HUES48 (cell line): ENCODE measurements around the gene YJEFN3.

ENCODE experiments used
- H3K27ac ChIP-seq: one replicate; pipeline ENCODE4 v1.7.0; 2013; ENCODE audit warnings: low read depth, low read length, inconsistent platforms
- H3K27me3 ChIP-seq: 2 replicates; pipeline ENCODE4 v1.6.1; 2013; ENCODE audit warnings: mild to moderate bottlenecking, low read length; ENCODE audit not compliant: control insufficient read depth, insufficient read depth
- H3K36me3 ChIP-seq: 2 replicates; pipeline ENCODE4 v1.6.1; 2013; ENCODE audit warnings: low read length; ENCODE audit not compliant: control insufficient read depth, insufficient read depth
- H3K4me1 ChIP-seq: 2 replicates; pipeline ENCODE4 v1.6.1; 2013; ENCODE audit warnings: mild to moderate bottlenecking, low read length; ENCODE audit not compliant: control insufficient read depth, insufficient read depth
- H3K4me3 ChIP-seq: 2 replicates; pipeline ENCODE4 v1.5.1; 2013; ENCODE audit warnings: mild to moderate bottlenecking, low read depth, low read length
- H3K9ac ChIP-seq: 2 replicates; pipeline ENCODE4 v1.6.1; 2013; ENCODE audit warnings: mild to moderate bottlenecking, low read depth, low read length, moderate library complexity
- H3K9me3 ChIP-seq: 2 replicates; pipeline ENCODE4 v1.6.1; 2013; ENCODE audit warnings: low read length; ENCODE audit not compliant: control insufficient read depth, insufficient read depth

YJEFN3 gene

DNA sequence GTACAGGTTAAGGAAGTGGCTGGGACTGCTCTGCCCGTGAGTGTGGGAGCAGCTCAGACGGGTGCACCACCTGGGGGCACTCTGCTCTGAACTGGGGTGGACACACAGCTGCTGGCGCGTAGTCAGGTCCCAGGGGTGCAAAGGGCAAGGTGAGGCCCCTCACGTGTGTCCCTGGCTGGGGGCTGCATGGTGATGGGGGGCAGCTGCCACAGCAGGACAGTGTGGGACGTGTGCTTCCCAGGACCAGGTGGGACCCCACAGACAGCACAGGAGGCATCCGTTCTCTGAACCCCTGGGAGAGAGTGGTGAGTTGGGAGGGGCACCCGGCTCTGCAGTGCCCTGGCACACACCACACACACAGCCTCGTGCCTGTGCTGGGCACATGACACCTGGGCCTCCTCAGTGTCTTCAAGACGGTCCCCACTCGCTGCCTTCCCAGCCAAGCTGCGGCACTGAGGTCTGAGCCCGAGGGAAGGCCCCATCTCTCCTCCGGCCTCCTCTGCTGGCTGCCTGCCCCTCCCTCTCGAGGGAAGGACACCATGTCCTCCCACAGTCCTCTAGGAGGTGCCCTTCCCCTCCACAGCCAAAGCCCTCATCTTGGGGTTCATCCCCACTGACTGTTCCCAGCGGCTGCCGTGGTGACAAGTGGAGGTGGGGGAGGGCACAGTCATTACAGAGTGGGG lies 34.1 kb downstream of the YJEFN3 start:
- no peak overlapping the region for H3K4me3 ChIP-seq
- H3K36me3 ChIP-seq, result no peaks in the 10 kb centered on the region
- H3K27me3 ChIP-seq, result no peaks in the 10 kb centered on the region
- no peak overlapping the region for H3K27ac ChIP-seq
- no peak overlapping the region for H3K9ac ChIP-seq
- H3K9me3 ChIP-seq, result no peaks in the 10 kb centered on the region
- peaks cover 6% of the 10 kb centered on the region; the same call in 1 of the 2 replicates for H3K4me1 ChIP-seq

DNA sequence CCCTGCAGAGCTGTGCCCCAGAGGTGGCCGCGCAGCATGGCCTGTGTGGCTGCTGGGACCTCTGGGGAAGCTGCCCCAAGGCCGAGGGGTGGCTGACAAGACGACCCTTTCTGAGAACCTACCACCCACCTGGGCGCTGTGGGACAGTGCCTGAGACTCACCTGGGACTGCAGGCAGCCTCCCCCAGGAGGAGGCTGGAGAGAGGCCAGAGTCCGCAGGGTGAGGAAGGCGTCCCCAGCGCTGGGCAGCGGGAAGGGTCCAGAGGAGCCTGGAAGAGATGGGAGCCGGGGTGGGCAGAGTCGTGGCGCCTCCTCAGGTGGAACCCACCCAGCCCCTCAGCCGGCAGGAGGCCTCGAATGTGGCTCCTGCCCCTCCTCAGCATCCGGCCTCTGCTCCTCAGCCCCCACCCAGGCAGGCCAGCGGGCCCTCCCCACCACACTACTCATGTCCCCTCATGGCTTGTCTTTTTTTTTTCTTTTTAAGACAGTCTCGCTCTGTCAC lies 34.7 kb downstream of the YJEFN3 start:
- H3K9ac ChIP-seq, result no peak overlapping the region

DNA sequence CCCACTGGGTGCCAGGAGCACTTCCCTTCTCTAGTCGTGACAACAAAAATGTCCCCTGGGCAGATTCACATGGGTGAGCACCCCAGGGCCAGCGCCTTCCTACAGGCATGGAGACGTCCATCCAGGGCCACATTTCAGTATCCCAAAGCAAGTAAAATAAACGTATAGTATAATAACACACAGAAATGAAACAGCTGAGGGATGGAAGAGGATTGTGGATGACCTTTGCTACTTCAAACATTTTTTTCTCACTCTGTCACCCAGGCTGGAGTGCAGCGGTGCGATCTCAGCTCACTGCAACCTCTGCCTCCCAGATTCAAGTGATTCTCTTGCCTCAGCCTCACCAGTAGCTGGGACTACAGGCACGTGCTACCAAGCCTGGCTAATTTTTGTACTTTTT lies 37.6 kb downstream of the YJEFN3 start:
- no peak overlapping the region for H3K4me3 ChIP-seq
- no peak overlapping the region for H3K27ac ChIP-seq
- H3K4me1 ChIP-seq, result no peaks in the 10 kb centered on the region; the same call in 1 of the 2 replicates
- H3K36me3 ChIP-seq, result no peaks in the 10 kb centered on the region
- H3K27me3 ChIP-seq, result no peaks in the 10 kb centered on the region
- no peaks in the 10 kb centered on the region for H3K9me3 ChIP-seq
- no peak overlapping the region for H3K9ac ChIP-seq

More for the DNA sequence above, 34.7 kb downstream of the YJEFN3 start:
- Histone ChIP-seq H3K4me1 (peaks cover 6% of the 10 kb centered on the region; the same call in 1 of the 2 replicates), H3K27ac (no peak overlapping the region), H3K36me3 (no peaks in the 10 kb centered on the region), H3K9me3 (no peaks in the 10 kb centered on the region), H3K4me3 (no peak overlapping the region), H3K27me3 (no peaks in the 10 kb centered on the region)

DNA sequence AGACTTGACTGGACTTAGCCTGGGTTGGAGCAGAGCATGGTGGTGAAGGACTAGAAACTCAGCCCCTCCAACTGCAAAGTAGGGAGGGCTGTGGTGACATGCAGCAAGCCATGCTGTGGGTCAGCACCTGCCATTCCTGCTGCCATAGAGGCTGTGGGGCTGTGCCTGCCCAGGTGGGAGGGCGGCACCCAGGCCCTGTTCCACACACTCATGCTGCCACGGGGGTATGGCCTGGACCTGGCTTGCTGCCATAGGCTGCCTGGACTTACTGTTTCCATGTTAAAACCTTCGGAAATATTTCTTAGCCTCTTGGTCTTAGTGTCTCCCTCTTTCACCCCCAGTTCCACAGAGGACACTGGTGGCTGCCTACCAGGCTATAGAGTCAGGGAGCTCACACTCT lies 38.7 kb downstream of the YJEFN3 start:
- Histone ChIP-seq H3K9ac (no peak overlapping the region), H3K27me3 (no peaks in the 10 kb centered on the region), H3K27ac (no peak overlapping the region), H3K4me1 (no peaks in the 10 kb centered on the region; the same call in 1 of the 2 replicates), H3K4me3 (no peak overlapping the region), H3K9me3 (no peaks in the 10 kb centered on the region), H3K36me3 (no peaks in the 10 kb centered on the region)

DNA sequence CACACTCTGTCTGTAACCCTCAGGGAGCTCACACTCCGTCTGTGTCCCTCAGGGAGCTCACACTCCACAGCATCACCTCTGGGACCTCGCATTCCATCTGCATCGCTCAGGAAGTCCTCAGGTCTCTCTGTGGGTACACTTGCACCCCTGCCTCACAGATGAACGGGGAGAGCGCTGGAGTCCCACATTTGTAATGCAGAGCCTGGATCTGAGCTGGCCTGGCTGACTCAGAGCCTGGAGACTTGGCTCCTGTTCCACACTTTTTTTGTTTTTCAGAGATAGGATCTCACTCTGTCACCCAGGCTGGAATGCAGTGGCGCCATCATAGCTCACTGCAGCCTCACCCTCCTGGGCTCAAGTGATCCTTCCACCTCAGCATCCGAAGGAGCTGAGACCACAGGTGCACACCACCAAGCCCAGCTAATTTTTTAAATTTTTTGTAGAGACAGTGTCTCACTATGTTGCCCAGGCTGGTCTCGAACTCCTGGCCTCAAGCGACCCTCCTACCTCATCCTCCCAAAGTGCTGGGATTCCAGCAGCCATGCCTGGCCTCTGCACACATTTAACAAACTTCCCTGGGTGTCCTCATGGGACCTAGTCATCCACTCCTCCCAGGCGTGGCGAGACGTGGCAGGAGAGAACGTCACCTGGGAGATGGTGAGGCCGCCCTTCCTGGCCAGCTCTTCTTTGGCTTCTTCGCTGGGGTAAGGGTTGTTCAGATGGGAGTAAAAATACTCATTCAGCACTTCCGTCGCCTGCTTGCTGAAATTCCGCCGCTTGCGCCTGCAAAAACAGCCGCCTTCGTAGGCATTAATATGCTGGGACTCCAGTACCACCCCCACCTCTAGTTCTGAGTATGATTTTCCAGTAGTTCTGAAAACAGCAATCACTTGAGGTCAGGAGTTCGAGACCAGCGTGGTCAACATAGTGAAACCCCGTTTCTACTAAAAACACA lies 40.4 kb downstream of the YJEFN3 start:
- Histone ChIP-seq H3K27me3 (no peaks in the 10 kb centered on the region), H3K4me3 (no peak overlapping the region), H3K9ac (no peak overlapping the region), H3K27ac (no peak overlapping the region), H3K4me1 (no peaks in the 10 kb centered on the region; the same call in 1 of the 2 replicates), H3K9me3 (no peaks in the 10 kb centered on the region), H3K36me3 (no peaks in the 10 kb centered on the region)

DNA sequence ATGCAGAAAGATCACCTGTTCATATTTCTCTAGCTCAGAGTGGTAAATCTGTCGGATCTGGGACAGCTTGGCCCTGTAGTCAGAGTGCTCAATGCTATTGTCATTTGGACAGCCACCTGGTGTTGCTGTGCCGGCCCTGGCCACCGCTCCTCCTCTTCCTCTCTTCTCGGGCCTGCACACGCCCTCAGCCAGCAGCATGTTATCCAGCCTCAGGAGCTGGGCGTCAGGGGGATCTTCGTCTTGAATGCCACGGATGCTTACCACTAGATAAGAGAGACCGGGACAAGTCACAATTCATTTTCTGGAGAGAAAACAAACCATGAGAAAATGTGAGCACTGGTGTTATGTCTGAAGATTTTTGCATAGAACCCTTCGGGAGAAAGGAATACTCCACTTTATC lies 41.9 kb downstream of the YJEFN3 start:
- Histone ChIP-seq H3K27ac (no peak overlapping the region), H3K4me1 (peaks cover 1% of the 10 kb centered on the region)

DNA sequence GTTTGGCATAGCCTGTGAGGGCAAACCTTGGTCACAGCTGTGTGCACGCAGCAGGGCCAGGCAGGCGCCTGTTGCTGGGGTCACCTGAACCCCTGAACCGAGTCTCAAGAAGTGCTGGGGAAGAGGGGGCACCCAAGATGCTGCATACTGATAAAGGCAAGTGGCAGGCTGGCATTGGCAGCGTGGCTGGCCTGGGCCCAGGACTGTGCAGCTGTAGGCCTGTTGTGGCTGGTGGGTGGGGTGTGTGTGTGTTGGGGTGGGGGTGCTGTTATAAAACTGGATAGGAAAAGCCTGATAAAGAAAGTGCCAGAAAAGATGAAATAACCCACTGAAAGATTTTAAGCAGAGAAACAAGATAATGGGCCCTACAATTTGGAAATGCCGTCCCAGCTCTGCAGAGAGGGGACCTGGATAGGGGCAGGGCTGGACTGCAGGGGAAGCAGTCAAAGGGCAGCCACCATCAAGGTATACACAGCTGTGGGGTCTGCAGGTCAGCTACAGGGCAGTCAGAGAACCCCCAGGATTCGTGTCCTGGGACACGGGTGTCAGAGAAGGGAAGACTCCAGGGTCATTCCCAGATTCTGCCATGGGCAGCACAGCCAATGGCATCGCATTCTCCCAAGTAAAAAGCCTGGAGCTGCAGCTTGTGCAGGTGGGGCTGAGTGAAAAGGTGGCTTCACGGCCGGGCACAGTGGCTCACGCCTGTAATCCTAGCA lies 42.5 kb downstream of the YJEFN3 start:
- Histone ChIP-seq H3K36me3 (no peaks in the 10 kb centered on the region), H3K27me3 (no peaks in the 10 kb centered on the region), H3K9ac (no peak overlapping the region), H3K4me3 (no peak overlapping the region), H3K4me1 (peaks cover 5% of the 10 kb centered on the region), H3K27ac (no peak overlapping the region), H3K9me3 (no peaks in the 10 kb centered on the region)

More for the DNA sequence above, 41.9 kb downstream of the YJEFN3 start:
- H3K9me3 ChIP-seq, result no peaks in the 10 kb centered on the region
- H3K27me3 ChIP-seq, result no peaks in the 10 kb centered on the region
- H3K36me3 ChIP-seq, result no peaks in the 10 kb centered on the region
- no peak overlapping the region for H3K4me3 ChIP-seq
- no peak overlapping the region for H3K9ac ChIP-seq

DNA sequence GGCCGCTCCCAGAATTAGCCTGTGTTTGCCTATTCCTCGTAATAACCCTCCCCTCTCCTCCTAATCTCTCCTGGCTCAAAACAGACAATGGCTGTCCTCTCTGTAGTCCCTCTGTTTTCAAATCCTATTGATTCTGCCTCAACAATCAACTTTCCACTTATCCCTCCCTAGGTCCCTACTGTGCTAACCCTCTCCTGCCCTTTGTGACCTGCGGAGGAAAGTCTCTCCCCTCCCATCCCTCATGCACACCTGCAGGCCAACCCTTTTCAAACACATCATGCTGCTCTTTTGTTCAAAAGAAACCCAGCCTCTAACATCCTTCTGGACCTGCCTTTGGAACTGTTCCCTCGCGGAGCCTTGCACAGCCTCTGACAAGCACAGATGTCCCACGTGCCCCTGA lies 46.7 kb downstream of the YJEFN3 start:
- H3K27me3 ChIP-seq, result no peaks in the 10 kb centered on the region
- peak overlapping the region; percentile 51 for H3K27ac ChIP-seq
- H3K4me3 ChIP-seq, result no peak overlapping the region
- no peaks in the 10 kb centered on the region for H3K9me3 ChIP-seq
- H3K9ac ChIP-seq, result no peak overlapping the region
- no peaks in the 10 kb centered on the region for H3K36me3 ChIP-seq
- peaks cover 5% of the 10 kb centered on the region for H3K4me1 ChIP-seq

DNA sequence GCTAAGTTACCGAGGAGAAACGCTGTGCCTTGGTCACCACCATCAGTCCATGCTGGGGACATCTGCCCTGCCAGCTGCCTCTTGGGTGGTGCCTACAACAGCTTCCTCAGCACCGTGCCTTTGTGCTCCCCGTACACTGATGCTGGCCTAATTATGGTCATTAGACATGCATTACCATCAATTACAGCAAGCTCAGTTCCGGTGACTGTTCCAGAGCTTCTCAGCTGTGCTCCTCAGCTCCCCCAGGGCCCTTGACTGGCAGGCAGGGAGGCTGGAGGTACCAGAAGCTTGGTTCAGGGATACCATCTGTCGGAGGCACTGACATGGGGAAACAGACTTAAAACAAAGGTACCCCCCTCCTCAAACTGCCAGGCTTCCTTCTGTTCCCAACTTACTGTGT lies 49.5 kb downstream of the YJEFN3 start:
- peaks cover 5% of the 10 kb centered on the region for H3K4me1 ChIP-seq
- no peaks in the 10 kb centered on the region for H3K36me3 ChIP-seq
- H3K27ac ChIP-seq, result no peak overlapping the region
- no peaks in the 10 kb centered on the region for H3K9me3 ChIP-seq
- H3K27me3 ChIP-seq, result no peaks in the 10 kb centered on the region
- no peak overlapping the region for H3K4me3 ChIP-seq
- H3K9ac ChIP-seq, result no peak overlapping the region

DNA sequence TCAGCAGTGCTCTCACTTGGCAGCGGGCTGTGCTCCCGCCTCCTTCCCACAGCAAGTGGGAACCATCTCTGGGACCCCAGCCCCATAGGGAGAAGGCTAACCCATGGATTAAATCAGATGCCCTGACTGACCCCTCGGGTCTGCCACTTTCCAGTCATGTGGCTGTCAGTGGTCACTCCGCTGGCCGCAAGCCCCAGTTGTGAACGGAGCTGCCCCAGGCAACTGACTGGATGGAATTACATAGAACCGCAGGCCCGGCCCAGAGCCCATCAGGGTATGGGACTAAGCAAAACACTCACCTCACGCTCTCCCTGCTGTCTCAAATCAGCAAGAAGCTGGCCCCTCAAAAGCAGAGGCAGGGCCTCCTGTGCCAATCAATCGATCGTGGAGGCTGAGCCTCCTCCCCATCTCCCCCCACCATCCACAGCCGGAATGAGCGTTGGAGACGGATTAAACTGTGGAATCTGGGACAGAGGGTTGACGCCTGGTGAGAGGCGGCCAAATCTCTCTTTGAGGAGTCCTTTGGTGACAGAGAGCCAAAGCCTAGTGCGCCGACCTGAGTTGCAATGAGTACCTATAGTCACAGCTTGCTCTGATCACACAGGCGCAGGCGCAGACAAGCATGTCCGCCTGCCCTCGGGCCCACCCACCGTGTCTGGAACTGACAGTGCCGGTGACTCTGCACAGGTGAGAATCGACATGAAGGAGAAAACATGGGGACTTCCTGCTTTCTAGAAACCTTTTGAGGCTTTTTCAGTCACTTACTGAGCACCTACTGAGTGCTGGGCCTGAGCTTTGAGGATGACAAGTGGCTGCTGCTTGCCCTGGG lies 51.0 kb downstream of the YJEFN3 start:
- H3K36me3 ChIP-seq, result no peaks in the 10 kb centered on the region
- H3K4me1 ChIP-seq, result peaks cover 5% of the 10 kb centered on the region
- H3K9me3 ChIP-seq, result no peaks in the 10 kb centered on the region
- H3K4me3 ChIP-seq, result no peak overlapping the region
- H3K27ac ChIP-seq, result no peak overlapping the region
- no peak overlapping the region for H3K9ac ChIP-seq
- no peaks in the 10 kb centered on the region for H3K27me3 ChIP-seq
